RWPE2 (cell line): ENCODE results near the gene ADAMTS4.

ENCODE experiments used
- ATAC-seq: fragments of 200-7000 bp; cut with Tn5 transposase; 3 replicates; pipeline ENCODE4 v1.9.1; 2021; ENCODE audit warnings: low read depth
- DNase-seq: peaks from one replicate; pipeline ENCODE4 v3.0.0-alpha.2; 2020; ENCODE audit warnings: low spot score
- H3K27ac ChIP-seq: fragments of 450-650 bp; 2 replicates; pipeline ENCODE4 v1.5.1; 2017; ENCODE audit warnings: mild to moderate bottlenecking; ENCODE audit not compliant: poor library complexity, severe bottlenecking
- H3K27me3 ChIP-seq: fragments of 250-450 bp; sonication (Bioruptor Pico); 2 replicates; pipeline ENCODE4 v1.5.1; 2021; ENCODE audit warnings: mild to moderate bottlenecking, moderate library complexity; ENCODE audit not compliant: insufficient read depth, poor library complexity, severe bottlenecking
- H3K36me3 ChIP-seq: fragments of 250-450 bp; sonication (Bioruptor Pico); 2 replicates; pipeline ENCODE4 v1.5.1; 2020; ENCODE audit warnings: low read depth, mild to moderate bottlenecking, moderate library complexity
- H3K4me1 ChIP-seq: fragments of 250-450 bp; sonication (Bioruptor Pico); 2 replicates; pipeline ENCODE4 v1.5.1; 2021; ENCODE audit warnings: mild to moderate bottlenecking, moderate library complexity; ENCODE audit not compliant: insufficient read depth, poor library complexity, severe bottlenecking
- H3K4me3 ChIP-seq: fragments of 250-450 bp; sonication (Bioruptor Pico); 2 replicates; pipeline ENCODE4 v1.5.1; 2021; ENCODE audit warnings: mild to moderate bottlenecking, moderate library complexity; ENCODE audit not compliant: severe bottlenecking
- H3K9me3 ChIP-seq: fragments of 250-450 bp; sonication (Bioruptor Pico); 2 replicates; pipeline ENCODE4 v1.5.1; 2021; ENCODE audit warnings: mild to moderate bottlenecking, moderate library complexity; ENCODE audit not compliant: severe bottlenecking
- CTCF ChIP-seq: fragments of 450-650 bp; IDR thresholded peaks from one replicate; pipeline ENCODE4 v1.5.1; 2017; ENCODE audit warnings: mild to moderate bottlenecking, moderate library complexity; ENCODE audit not compliant: poor library complexity, severe bottlenecking

The ADAMTS4 gene

GRCh38 chr1:161185732-161186311 lies 13.0 kb downstream of the ADAMTS4 start:
- no peak for DNase-seq
- no peaks in the 10 kb centered on the region for H3K9me3 ChIP-seq
- no peaks in the 10 kb centered on the region for H3K36me3 ChIP-seq
- no peak for TF ChIP-seq CTCF
- no peak overlapping the region for H3K4me3 ChIP-seq
- no peaks in the 10 kb centered on the region for H3K27me3 ChIP-seq
- peaks cover 12% of the 10 kb centered on the region for H3K4me1 ChIP-seq
- no peak for ATAC-seq
- H3K27ac ChIP-seq, result no peak overlapping the region

- DNase-seq (no peak), ATAC-seq (no peak)
- Histone ChIP-seq H3K4me3 (no peak overlapping the region), H3K27me3 (no peaks in the 10 kb centered on the region), H3K36me3 (no peaks in the 10 kb centered on the region), H3K9me3 (no peaks in the 10 kb centered on the region), H3K27ac (no peak overlapping the region), H3K4me1 (peaks cover 12% of the 10 kb centered on the region)
- TF ChIP-seq CTCF, result no peak
These were observed 13.6 kb downstream of the ADAMTS4 start for GRCh38 chr1:161185282-161185682.

- H3K27ac ChIP-seq, result peak overlapping the region; percentile 74
- TF ChIP-seq CTCF, result no peak
- ATAC-seq (peak; percentile 72), DNase-seq (no peak)
- H3K27me3 ChIP-seq, result no peaks in the 10 kb centered on the region
- no peak overlapping the region for H3K4me3 ChIP-seq
- H3K9me3 ChIP-seq, result no peaks in the 10 kb centered on the region
- peaks cover 15% of the 10 kb centered on the region for H3K4me1 ChIP-seq
- H3K36me3 ChIP-seq, result no peaks in the 10 kb centered on the region
These were observed 16.6 kb downstream of the ADAMTS4 start for GRCh38 chr1:161182214-161182613.

GRCh38 chr1:161180639-161181038 lies 18.2 kb downstream of the ADAMTS4 start:
- ATAC-seq (no peak), DNase-seq (no peak)
- TF ChIP-seq CTCF, result peak; percentile 51
- H3K4me3 ChIP-seq, result no peak overlapping the region
- H3K9me3 ChIP-seq, result no peaks in the 10 kb centered on the region
- H3K4me1 ChIP-seq, result peaks cover 20% of the 10 kb centered on the region
- no peak overlapping the region for H3K27ac ChIP-seq
- peaks cover 2% of the 10 kb centered on the region for H3K36me3 ChIP-seq
- H3K27me3 ChIP-seq, result no peaks in the 10 kb centered on the region

GRCh38 chr1:161179698-161180097 lies 19.2 kb downstream of the ADAMTS4 start:
- Histone ChIP-seq H3K4me3 (no peak overlapping the region), H3K4me1 (peaks cover 20% of the 10 kb centered on the region), H3K27ac (no peak overlapping the region), H3K9me3 (no peaks in the 10 kb centered on the region), H3K27me3 (no peaks in the 10 kb centered on the region), H3K36me3 (peaks cover 11% of the 10 kb centered on the region)
- TF ChIP-seq CTCF, result no peak
- ATAC-seq, result no peak
- no peak for DNase-seq
